ENCODE data around the gene CPEB4. TPM values are rescaled to one million over a fixed set of nuclear protein-coding genes. Genes with fewer than 3 reads are reported as not detected.

The CPEB4 gene
- total and polyA plus RNA-seq, 2 of the 8 experiments (the other 6 are each of a cell fraction or from before 2014, with no cell fraction given): 8.4 to 13.4 TPM

DNA sequence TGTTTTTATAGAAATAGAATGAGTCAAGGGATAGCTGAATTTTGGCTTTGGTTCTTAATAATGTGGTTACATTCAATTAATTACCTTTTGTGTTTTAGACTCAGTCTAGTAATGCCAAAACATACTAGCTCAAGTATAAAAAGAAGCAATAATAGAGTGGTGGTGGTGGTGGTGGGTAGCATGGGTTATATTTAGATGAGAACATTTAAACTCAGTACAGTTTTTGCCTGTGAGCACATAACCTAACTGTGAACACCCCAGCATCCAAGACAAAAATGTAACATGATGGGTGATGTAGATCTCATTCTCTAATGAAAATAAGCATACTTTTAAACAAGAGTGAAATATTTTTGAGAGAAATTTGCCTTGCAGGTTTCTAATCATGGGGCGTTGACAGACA, 14.2 kb downstream of the CPEB4 start:
- H4K5ac ChIP-seq (ENCODE audit: insufficient read length, low read depth, low read length): no peak overlapping the region
- CTCF ChIA-PET (ENCODE audit: partially characterized antibody): interaction anchor here (1.5 to 1.7 kb wide), 2 partner anchors 23 to 125 kb away, joined by 3 to 8 read pairs; no protein-coding TSS in a partner anchor
- no peaks in the 10 kb centered on the region for H4K20me1 ChIP-seq (replicated peaks in 1 of 2; ENCODE audit: control insufficient read depth in 1 of 2, insufficient read depth in 2 of 2, low read length in 2 of 2)
- H3K14ac ChIP-seq (ENCODE audit: insufficient read length): no peak overlapping the region
- no peak overlapping the region for H2AK5ac ChIP-seq (ENCODE audit: low read depth, low read length)
- no peak overlapping the region for H3K4me3 ChIP-seq (ENCODE audit: extremely low read depth in 1 of 4, insufficient read depth in 2 of 4, low read depth in 3 of 4, low read length in 4 of 4)
- no peak overlapping the region for H2AFZ ChIP-seq (ENCODE audit: low read length)
- H2BK12ac ChIP-seq (ENCODE audit: low read depth, low read length): no peak overlapping the region
- no peaks in the 10 kb centered on the region for H3K36me3 ChIP-seq (ENCODE audit: control insufficient read depth in 2 of 4, insufficient read depth in 4 of 4, low read length in 3 of 4)
- H3K56ac ChIP-seq (replicated peaks; ENCODE audit: insufficient read length, low read depth, low read length): no peak overlapping the region
- POLR2A ChIA-PET (ENCODE audit: partially characterized antibody): interaction anchor here (0.6 to 1.9 kb wide), 3 partner anchors 12 to 67 kb away, joined by 3 to 8 read pairs (median 5); no protein-coding TSS in a partner anchor
- TF ChIP-seq TAF7 (optimal IDR thresholded peaks at IDR 0.05; ENCODE audit: borderline replicate concordance, low read depth, low read length): no peak
- no peak for TF ChIP-seq TEAD4 (IDR thresholded peaks at IDR 0.05; ENCODE audit: low read depth, low read length)
- no peak for TF ChIP-seq CHD2 (IDR thresholded peaks at IDR 0.05; ENCODE audit: low read length)
- TF ChIP-seq BRCA1 (IDR thresholded peaks at IDR 0.05; ENCODE audit: low read depth, low read length): no peak
- TF ChIP-seq BCL11A (IDR thresholded peaks at IDR 0.05; ENCODE audit: low read depth in 2 of 2, low read length in 2 of 2): no peak
- no peak for TF ChIP-seq SIX5 (IDR thresholded peaks at IDR 0.05; ENCODE audit: low read depth, low read length)
- TF ChIP-seq CBX5 (IDR thresholded peaks at IDR 0.05; ENCODE audit: low read depth, low read length): no peak
- TF ChIP-seq YY1 (IDR thresholded peaks at IDR 0.05; ENCODE audit: low read depth, low read length): no peak
- no peak for TF ChIP-seq KDM5A (IDR thresholded peaks at IDR 0.05; ENCODE audit: low read length)
- no peak for TF ChIP-seq POU5F1 (IDR thresholded peaks at IDR 0.05; ENCODE audit: low read depth, low read length)
- no peak for TF ChIP-seq EZH2 (IDR thresholded peaks at IDR 0.05; ENCODE audit: low read depth, low read length, severe bottlenecking)
- TF ChIP-seq RBBP5 (IDR thresholded peaks at IDR 0.05; ENCODE audit: borderline replicate concordance, low read depth, low read length): no peak
- TF ChIP-seq FOSL1 (IDR thresholded peaks at IDR 0.05; ENCODE audit: insufficient read depth, low read depth, low read length): no peak
- H3K4ac ChIP-seq (replicated peaks; ENCODE audit: insufficient read length, low read depth, low read length): no peak overlapping the region
- DNase-seq (ENCODE audit: low read depth in 1 of 2, low spot score in 2 of 2): no peak
- H3K9ac ChIP-seq (replicated peaks in 1 of 4; ENCODE audit: extremely low read depth in 1 of 4, low read depth in 3 of 4, low read length in 3 of 4): no peak overlapping the region
- no peak overlapping the region for H2BK120ac ChIP-seq (replicated peaks; ENCODE audit: low read depth, low read length)
- H3K9me3 ChIP-seq (ENCODE audit: insufficient read depth in 2 of 2, low read depth in 1 of 2, low read length in 1 of 2): no peaks in the 10 kb centered on the region
- H3K4me1 ChIP-seq (replicated peaks in 1 of 4; ENCODE audit: control insufficient read depth in 3 of 4, insufficient read depth in 4 of 4, low read length in 3 of 4): peaks cover 0 to 7% (median 4%) of the 10 kb centered on the region in 4 experiments; a peak in 3 of 7 replicates
- no peak overlapping the region for H4K8ac ChIP-seq (ENCODE audit: extremely low read depth, insufficient read depth, low read length)
- H3K4me2 ChIP-seq (ENCODE audit: insufficient read depth in 1 of 2, low read depth in 2 of 2, low read length in 2 of 2): no peak overlapping the region
- no peak overlapping the region for H2BK20ac ChIP-seq (ENCODE audit: low read length)
- no peaks in the 10 kb centered on the region for H3K79me1 ChIP-seq (ENCODE audit: low read depth, low read length)
- H3K79me2 ChIP-seq (ENCODE audit: control insufficient read depth in 1 of 2, insufficient read depth in 2 of 2, low read length in 2 of 2): peaks cover 0 to 22% of the 10 kb centered on the region in 2 experiments; a peak in 2 of 4 replicates
- no peak overlapping the region for H4K91ac ChIP-seq (replicated peaks; ENCODE audit: insufficient read length, low read length)
- no peak for FAIRE-seq
- no peak overlapping the region for H3K18ac ChIP-seq (ENCODE audit: extremely low read depth, low read length)
- H2BK5ac ChIP-seq (ENCODE audit: low read depth, low read length): no peak overlapping the region
- no peak overlapping the region for H3K23ac ChIP-seq (ENCODE audit: insufficient read length)
- H3K23me2 ChIP-seq (ENCODE audit: low read depth, low read length): no peaks in the 10 kb centered on the region
- H2BK15ac ChIP-seq (ENCODE audit: low read length): no peak overlapping the region
- WGBS, 2 experiments (ENCODE audit: extremely low coverage in 1 of 2, insufficient coverage in 1 of 2, insufficient read length in 1 of 2, insufficient replicate concordance in 2 of 2, low coverage in 1 of 2, low lambda C conversion rate in 2 of 2, missing lambda C conversion rate in 1 of 2): 90% methylated on average over 1 of the region's 1 CpG; no CpG with 5 or more reads in 1 of the 2 experiments
- H3K27me3 ChIP-seq (replicated peaks in 1 of 4; ENCODE audit: control insufficient read depth in 3 of 4, extremely low read depth in 1 of 4, insufficient read depth in 3 of 4, low read length in 3 of 4): no peaks in the 10 kb centered on the region
- H3K27ac ChIP-seq (ENCODE audit: low read depth, low read length): no peak overlapping the region

Measured in H1 (cell line).